HS-5 (cell line): ENCODE results near the gene TBL3.

ENCODE experiments used
- DNase-seq: peaks from one replicate; pipeline ENCODE4 v3.0.0-alpha.2; 2012; ENCODE audit warnings: low read depth

The TBL3 gene

DNA sequence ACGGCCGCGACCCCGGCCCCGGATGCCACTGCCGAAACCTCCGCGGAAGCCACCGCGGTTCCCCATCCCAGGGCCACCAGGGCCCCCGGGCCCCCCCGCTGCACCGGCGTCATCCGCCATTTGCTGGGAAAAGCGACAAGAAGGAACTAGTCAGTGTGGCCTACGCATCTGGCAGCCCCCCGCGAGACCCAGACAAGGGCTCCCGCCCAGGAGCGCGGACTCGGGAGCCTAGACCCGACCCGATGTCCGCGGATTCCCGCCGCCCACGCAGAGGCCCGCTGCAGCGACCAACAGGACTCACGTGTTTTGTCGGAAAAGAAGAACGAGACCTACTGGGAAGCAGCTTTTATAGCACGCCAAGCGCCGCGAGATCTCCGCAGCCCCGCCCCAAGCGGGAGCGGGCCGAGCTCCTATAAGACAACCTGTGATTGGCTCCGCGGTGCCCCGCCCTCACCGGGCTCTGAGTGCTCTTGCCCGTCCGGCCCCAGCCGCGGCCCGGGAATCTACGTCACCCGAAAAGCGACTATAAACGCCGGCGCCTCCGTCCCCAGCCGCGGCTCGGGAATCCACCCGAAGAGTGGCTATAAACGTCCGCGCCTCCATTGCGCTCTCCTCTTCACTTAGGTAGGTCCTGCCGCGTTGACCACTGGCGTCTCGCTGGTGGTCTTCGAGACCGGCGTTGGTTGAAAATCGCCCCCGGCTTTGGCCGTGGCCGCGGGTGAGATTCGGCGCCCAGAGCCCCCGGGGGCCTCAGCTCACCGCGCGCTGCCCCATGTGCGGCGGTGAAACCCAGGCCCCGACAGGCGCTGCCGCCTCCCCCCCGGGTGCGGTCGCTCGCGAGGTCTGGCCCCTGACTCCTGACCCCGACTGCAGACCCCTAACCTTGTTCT lies 7.1 kb upstream of the TBL3 start, which contains the start of gene RPS2:
RPS2 (minus strand) TSS at position 321 of the 890 bp plus-strand sequence; CDS start at position 120, 201 bp downstream.
- DNase-seq, result peak; percentile 83

DNA sequence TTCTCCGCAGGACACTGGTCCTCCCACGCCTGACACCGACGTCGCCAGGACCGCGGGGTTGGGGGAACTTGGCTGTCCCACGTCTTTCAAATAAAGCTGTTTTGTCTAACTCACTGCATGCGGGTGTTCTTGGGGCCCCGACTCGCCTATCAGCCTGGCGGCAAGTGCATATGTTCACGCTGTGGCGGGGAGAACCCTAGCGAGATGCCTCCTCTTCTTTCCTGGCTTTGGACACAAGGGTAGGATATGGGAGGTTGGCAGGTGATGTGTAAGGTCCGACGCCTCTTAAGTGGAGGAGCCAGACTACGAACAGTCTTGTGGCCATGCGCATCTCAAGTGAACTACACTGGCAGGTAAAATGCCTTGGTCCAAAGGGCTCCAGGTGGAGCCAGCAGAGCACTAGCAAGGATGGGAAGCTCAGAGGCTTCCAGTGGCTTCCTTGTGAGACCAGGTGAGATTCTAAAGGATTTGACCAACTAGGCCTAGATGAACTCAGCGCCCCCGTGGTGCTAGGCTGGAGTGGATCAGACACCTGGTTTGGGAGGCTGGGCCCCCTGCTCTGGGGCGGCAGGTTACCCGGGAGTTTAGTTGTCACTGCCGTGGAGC lies 6.4 kb upstream of the TBL3 start:
- DNase-seq, result no peak

DNA sequence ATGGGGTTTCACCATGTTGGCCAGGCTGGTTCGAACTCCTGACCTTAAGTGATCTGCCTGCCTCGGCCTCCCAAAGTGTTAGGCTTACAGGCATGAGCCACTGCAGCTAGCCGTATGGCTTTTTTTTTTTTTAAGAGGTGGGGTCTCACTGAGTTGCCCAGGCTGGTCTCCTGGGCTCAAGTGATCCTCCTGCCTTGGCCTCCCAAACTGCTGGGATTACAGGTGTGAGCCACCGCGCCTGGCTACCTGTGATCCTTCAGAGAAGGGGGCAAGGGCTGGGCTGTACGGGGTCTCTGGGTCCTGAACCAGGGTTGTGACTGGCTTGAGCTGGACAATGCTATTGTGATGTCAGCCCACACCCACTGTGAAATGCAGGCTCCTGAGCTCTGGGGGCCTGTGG lies 5.4 kb upstream of the TBL3 start, which contains the start of gene RNF151:
RNF151 (plus strand) TSS at position 397 of the 400 bp plus-strand sequence. CDS start 26 bp downstream, outside the sequence.
- DNase-seq, result no peak

- DNase-seq, result no peak
Measured at GRCh38 chr16:1968146-1968953, 3.5 kb upstream of the TBL3 start.

- DNase-seq, result no peak
Measured at GRCh38 chr16:1972490-1972877, 631 bp downstream of the TBL3 start.

GRCh38 chr16:1973461-1974156 lies 1.8 kb downstream of the TBL3 start:
- no peak for DNase-seq

- DNase-seq, result no peak
Measured at GRCh38 chr16:1974157-1975070, 2.6 kb downstream of the TBL3 start.

GRCh38 chr16:1975432-1976215 lies 3.8 kb downstream of the TBL3 start:
- DNase-seq, result no peak

GRCh38 chr16:1976216-1976520 lies 4.3 kb downstream of the TBL3 start:
- DNase-seq, result no peak

DNA sequence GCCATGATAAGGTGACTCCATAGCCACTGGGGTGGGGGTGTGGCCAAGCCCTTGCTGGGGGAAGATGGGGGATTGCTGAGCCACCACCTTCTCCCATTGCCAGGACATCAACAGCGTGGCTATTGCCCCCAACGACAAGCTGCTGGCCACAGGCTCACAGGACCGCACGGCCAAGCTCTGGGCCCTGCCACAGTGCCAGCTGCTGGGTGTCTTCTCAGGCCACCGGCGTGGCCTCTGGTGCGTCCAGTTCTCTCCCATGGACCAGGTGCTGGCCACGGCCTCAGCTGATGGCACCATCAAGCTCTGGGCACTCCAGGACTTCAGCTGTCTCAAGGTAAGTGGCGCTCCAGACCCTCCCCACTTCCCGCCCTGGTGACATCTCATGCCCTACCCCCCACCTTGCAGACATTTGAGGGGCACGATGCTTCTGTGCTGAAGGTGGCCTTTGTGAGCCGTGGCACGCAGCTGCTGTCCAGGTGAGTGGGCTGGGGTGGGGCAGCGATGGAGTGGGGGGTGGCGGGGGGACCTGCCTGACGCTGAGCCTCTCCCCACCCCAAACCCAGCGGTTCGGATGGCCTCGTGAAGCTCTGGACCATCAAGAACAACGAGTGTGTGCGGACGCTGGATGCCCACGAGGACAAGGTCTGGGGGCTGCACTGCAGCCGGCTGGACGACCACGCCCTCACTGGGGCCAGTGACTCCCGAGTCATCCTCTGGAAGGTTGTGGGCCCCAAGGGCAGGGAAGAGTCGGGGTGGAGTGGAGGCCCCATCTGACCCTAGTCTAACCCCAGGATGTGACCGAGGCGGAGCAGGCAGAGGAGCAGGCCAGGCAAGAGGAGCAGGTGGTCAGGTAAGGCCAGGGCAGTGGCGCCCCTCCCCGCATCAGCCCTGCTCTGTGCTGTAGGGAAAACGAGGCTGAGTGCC lies 5.4 kb downstream of the TBL3 start:
- DNase-seq, result no peak

- no peak for DNase-seq
Measured at GRCh38 chr16:1977875-1978268, 6.0 kb downstream of the TBL3 start.

DNA sequence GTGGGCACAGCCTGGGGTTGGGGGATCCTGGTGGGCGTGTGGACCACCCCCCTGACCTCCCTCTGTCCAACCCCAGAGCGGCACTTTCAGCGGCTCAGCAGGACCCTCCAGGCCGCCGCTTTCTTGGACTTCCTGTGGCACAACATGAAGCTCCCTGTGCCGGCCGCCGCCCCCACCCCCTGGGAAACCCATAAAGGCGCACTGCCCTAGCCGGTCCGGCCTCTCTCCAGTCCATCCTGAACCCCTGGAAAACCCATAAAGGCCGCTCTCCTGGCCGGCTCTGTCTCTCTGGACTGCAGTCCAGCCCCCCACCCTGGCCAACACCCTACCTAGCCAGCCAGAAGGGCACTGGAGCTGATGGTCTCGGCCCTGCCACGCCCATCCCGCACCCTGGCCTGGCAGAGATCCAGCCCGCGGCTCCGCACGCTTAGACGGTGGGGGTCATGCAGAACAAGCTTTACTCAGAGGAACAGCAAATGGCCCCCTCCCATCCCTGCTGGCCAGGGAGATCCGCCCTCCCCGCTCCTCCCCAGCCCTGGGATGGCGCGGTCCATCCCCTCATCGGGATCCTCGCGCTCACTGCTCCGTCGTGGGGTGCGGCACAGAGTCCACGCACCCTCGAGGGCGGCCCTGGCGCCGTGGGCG lies 6.7 kb downstream of the TBL3 start:
- DNase-seq, result no peak

GRCh38 chr16:1979271-1980029 lies 7.6 kb downstream of the TBL3 start:
- no peak for DNase-seq

DNA sequence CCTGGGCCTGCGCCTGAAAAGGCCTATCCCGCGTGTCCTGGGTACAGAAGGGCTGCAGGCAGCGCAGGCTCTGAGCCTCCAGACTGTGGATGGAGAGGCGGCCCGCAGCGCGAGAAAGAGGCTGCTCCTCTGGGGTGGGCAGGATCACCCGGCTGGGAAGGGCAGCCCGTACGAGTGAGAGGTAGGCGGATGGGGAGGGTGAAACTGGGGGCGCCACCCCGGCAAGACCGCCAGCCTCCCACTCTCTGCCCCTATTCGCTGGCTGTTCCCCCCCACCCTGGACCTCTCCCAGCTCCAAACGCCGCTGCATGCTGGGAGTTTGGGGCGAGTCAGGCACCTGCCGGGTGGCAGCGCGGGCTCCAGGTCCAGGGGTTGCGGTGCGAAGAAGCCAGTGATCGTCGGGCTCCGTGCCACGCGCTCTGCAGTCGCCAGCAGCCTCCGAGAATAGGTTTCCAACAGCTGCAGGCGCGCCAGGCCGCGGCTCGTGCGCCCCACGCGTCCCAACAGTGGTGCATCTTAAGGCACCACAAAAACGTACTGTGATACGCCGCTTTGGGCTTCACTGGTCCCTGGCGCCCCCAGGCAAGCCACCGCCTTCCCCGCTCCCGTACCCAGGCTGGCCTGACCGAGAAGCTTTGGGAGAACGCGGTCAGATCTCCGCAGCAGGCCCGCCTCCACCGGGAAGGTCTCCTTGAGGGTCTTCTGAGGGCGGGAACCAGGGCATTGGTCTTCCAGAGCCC lies 8.3 kb downstream of the TBL3 start:
- no peak for DNase-seq

DNA sequence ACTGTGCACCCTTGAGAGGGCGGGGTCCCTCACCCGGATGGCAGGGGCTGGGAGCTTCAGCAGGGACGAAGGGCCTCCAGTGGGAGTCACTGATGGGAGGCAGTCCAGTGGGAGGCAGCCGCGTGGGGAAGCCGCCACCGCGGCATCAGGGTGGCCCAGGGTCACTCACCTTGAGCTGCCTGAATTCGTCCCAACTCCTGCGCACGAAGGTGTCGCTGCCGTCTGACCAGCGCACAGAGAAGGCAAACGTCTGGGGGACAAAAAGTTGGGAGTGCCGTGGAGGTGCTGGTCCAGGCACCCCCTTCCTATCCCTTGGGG lies 8.9 kb downstream of the TBL3 start:
- no peak for DNase-seq

- no peak for DNase-seq
Measured at GRCh38 chr16:1981398-1981836, 9.6 kb downstream of the TBL3 start, which contains the start of gene NOXO1. Gene NOXO1 (minus strand): TSS chr16:1981469. CDS start chr16:1981179, 290 bp downstream.

DNA sequence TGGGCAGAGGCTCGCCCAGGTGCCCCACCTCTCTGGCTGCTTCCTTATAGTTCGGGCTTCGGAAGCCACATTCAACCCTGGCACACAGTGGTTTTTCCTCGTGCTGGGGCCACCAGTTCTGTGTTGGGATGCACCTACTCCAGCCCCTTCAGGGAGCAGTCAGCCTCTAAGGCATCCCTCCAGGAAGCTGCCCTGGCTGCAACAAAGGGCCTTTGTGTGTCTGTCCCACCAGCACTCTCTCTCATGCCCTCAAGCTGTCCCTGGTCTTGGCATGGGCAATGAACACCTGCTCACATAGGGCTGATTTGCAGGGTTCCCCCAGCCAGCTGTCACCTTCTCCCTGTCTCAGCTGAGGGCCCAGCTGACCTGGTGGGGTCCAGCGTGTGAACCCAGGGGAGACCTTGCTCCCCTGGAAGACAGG lies 10.2 kb downstream of the TBL3 start:
- DNase-seq, result no peak
